ENCODE data around the gene ARHGEF26.

DNA sequence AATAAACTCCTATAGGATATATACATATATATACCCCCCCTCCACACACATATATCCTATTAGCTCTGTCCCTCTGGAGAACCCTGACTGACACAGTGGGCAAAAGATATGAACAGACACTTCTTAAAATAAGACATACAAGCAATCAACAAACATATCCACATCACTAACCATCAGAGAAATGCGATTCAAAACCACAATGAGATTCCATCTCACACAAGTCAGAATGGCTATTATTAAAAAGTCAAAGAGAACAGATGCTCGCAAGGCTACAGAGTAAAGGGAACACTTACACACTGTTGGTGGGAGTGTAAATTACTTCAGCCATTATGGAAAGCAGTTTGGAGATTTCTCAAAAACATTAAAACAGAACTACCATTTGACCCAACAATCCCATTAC is 46.2 kb upstream of the ARHGEF26 start:
- TF ChIP-seq CTCF (optimal IDR thresholded peaks at IDR 0.05 in 1 of 3, IDR thresholded peaks at IDR 0.05 in 1 of 3, conservative IDR thresholded peaks at IDR 0.05 in 1 of 3; ENCODE audit: extremely low read depth in 1 of 3, insufficient read depth in 2 of 3, low read length in 3 of 3) = no peak
- TF ChIP-seq EZH2 (IDR thresholded peaks at IDR 0.05; ENCODE audit: low read length) = no peak

Measured in keratinocyte (primary cell).